RWPE2 (cell line): ENCODE data around the gene TMEM245.

ENCODE experiments used
- ATAC-seq: fragments of 200-7000 bp; cut with Tn5 transposase; 3 replicates; pipeline ENCODE4 v1.9.1; 2021; ENCODE audit warnings: low read depth
- DNase-seq: peaks from one replicate; pipeline ENCODE4 v3.0.0-alpha.2; 2020; ENCODE audit warnings: low spot score
- H3K27ac ChIP-seq: fragments of 450-650 bp; 2 replicates; pipeline ENCODE4 v1.5.1; 2017; ENCODE audit warnings: mild to moderate bottlenecking; ENCODE audit not compliant: poor library complexity, severe bottlenecking
- H3K27me3 ChIP-seq: fragments of 250-450 bp; sonication (Bioruptor Pico); 2 replicates; pipeline ENCODE4 v1.5.1; 2021; ENCODE audit warnings: mild to moderate bottlenecking, moderate library complexity; ENCODE audit not compliant: insufficient read depth, poor library complexity, severe bottlenecking
- H3K36me3 ChIP-seq: fragments of 250-450 bp; sonication (Bioruptor Pico); 2 replicates; pipeline ENCODE4 v1.5.1; 2020; ENCODE audit warnings: low read depth, mild to moderate bottlenecking, moderate library complexity
- H3K4me1 ChIP-seq: fragments of 250-450 bp; sonication (Bioruptor Pico); 2 replicates; pipeline ENCODE4 v1.5.1; 2021; ENCODE audit warnings: mild to moderate bottlenecking, moderate library complexity; ENCODE audit not compliant: insufficient read depth, poor library complexity, severe bottlenecking
- H3K4me3 ChIP-seq: fragments of 250-450 bp; sonication (Bioruptor Pico); 2 replicates; pipeline ENCODE4 v1.5.1; 2021; ENCODE audit warnings: mild to moderate bottlenecking, moderate library complexity; ENCODE audit not compliant: severe bottlenecking
- H3K9me3 ChIP-seq: fragments of 250-450 bp; sonication (Bioruptor Pico); 2 replicates; pipeline ENCODE4 v1.5.1; 2021; ENCODE audit warnings: mild to moderate bottlenecking, moderate library complexity; ENCODE audit not compliant: severe bottlenecking
- CTCF ChIP-seq: fragments of 450-650 bp; IDR thresholded peaks from one replicate; pipeline ENCODE4 v1.5.1; 2017; ENCODE audit warnings: mild to moderate bottlenecking, moderate library complexity; ENCODE audit not compliant: poor library complexity, severe bottlenecking

TMEM245 gene

GRCh38 chr9:109035684-109036423, 83.9 kb downstream of the TMEM245 start:
- TF ChIP-seq CTCF, result no peak
- peaks cover 54% of the 10 kb centered on the region for H3K4me1 ChIP-seq
- peak; percentile 85 for ATAC-seq
- no peaks in the 10 kb centered on the region for H3K9me3 ChIP-seq
- peak overlapping the region; percentile 84 for H3K27ac ChIP-seq
- DNase-seq, result no peak
- H3K27me3 ChIP-seq, result no peaks in the 10 kb centered on the region
- H3K36me3 ChIP-seq, result peaks cover 75% of the 10 kb centered on the region
- H3K4me3 ChIP-seq, result no peak overlapping the region

GRCh38 chr9:109033941-109034700, 85.6 kb downstream of the TMEM245 start:
- ATAC-seq (no peak), DNase-seq (no peak)
- Histone ChIP-seq H3K9me3 (no peaks in the 10 kb centered on the region), H3K4me3 (no peak overlapping the region), H3K36me3 (peaks cover 69% of the 10 kb centered on the region), H3K4me1 (peaks cover 50% of the 10 kb centered on the region), H3K27ac (peak overlapping the region; percentile 84), H3K27me3 (no peaks in the 10 kb centered on the region)
- no peak for TF ChIP-seq CTCF

- ATAC-seq, result peak; percentile 67
- Histone ChIP-seq H3K27ac (no peak overlapping the region), H3K4me1 (peaks cover 21% of the 10 kb centered on the region), H3K4me3 (no peak overlapping the region), H3K9me3 (no peaks in the 10 kb centered on the region), H3K27me3 (no peaks in the 10 kb centered on the region), H3K36me3 (peaks cover 48% of the 10 kb centered on the region)
- DNase-seq, result no peak
- TF ChIP-seq CTCF, result no peak
Observed at GRCh38 chr9:109031241-109031640, 88.5 kb downstream of the TMEM245 start.

- Histone ChIP-seq H3K4me3 (no peak overlapping the region), H3K9me3 (no peaks in the 10 kb centered on the region), H3K27ac (no peak overlapping the region), H3K4me1 (peaks cover 13% of the 10 kb centered on the region), H3K27me3 (no peaks in the 10 kb centered on the region), H3K36me3 (peaks cover 45% of the 10 kb centered on the region)
- ATAC-seq (no peak), DNase-seq (no peak)
- TF ChIP-seq CTCF, result no peak
Observed at GRCh38 chr9:109030426-109030825, 89.3 kb downstream of the TMEM245 start.
